Memory B cell (primary cell): ENCODE results near the gene TASL.

Source experiments
- ATAC-seq: fragments of 150-1000 bp; cut with Tn5 transposase; 2 replicates; pipeline ENCODE4 v1.10.0; 2021; ENCODE audit warnings: low read depth, mild to moderate bottlenecking, moderate library complexity
- DNase-seq, 2 donors: peaks; one replicate each; pipeline ENCODE4 v3.0.0; 2022; ENCODE audit warnings: low spot score in 2 of 2
- H3K27ac Mint-ChIP-seq: one replicate; pipeline ENCODE4 v1.8.0; 2022; ENCODE audit warnings: mild to moderate bottlenecking, moderate library complexity, mixed read lengths
- H3K27me3 Mint-ChIP-seq: one replicate; pipeline ENCODE4 v1.8.0; 2022; ENCODE audit warnings: mixed read lengths
- H3K36me3 Mint-ChIP-seq: one replicate; pipeline ENCODE4 v1.8.0; 2022; ENCODE audit warnings: mild to moderate bottlenecking, mixed read lengths
- H3K4me1 Mint-ChIP-seq: one replicate; pipeline ENCODE4 v1.8.0; 2022; ENCODE audit warnings: mixed read lengths
- H3K4me3 Mint-ChIP-seq: one replicate; pipeline ENCODE4 v1.8.0; 2022; ENCODE audit warnings: mild to moderate bottlenecking, moderate library complexity, mixed read lengths
- H3K9me3 Mint-ChIP-seq: one replicate; pipeline ENCODE4 v1.8.0; 2022; ENCODE audit warnings: mixed read lengths

The TASL gene

GRCh38 chrX:30561191-30561590 lies 16.4 kb downstream of the TASL start:
- Mint-ChIP-seq H3K27ac (no peak overlapping the region), H3K27me3 (no peaks in the 10 kb centered on the region), H3K36me3 (peaks cover 22% of the 10 kb centered on the region), H3K4me3 (no peak overlapping the region), H3K4me1 (peaks cover 16% of the 10 kb centered on the region), H3K9me3 (peaks cover 1% of the 10 kb centered on the region)
- no peak for DNase-seq
- ATAC-seq = no peak

DNA sequence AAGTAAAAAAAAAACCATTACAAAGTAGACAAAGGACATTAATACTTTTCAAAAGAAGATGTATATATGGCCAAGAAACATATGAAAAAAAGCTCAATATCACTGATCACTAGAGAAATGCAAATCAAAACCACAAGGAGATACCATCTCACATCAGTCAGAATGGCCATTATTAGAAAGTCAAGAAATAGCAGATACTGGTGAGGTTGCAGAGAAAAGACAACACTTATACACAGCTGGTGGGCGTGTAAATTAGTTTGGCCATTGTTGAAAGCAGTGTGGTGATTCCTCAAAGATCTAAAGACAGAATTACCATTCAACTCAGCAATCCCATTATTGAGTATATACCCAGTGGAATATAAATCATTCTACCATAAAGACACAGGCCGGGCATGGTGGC lies 39.3 kb downstream of the TASL start:
- H3K27me3 Mint-ChIP-seq = no peaks in the 10 kb centered on the region
- no peak overlapping the region for H3K27ac Mint-ChIP-seq
- DNase-seq (no peak), ATAC-seq (no peak)
- peaks cover 5% of the 10 kb centered on the region for H3K36me3 Mint-ChIP-seq
- H3K4me3 Mint-ChIP-seq = no peak overlapping the region
- H3K4me1 Mint-ChIP-seq = peaks cover 5% of the 10 kb centered on the region
- H3K9me3 Mint-ChIP-seq = peaks cover 2% of the 10 kb centered on the region

- Mint-ChIP-seq H3K9me3 (no peaks in the 10 kb centered on the region), H3K27me3 (no peaks in the 10 kb centered on the region), H3K27ac (no peak overlapping the region), H3K4me3 (no peak overlapping the region), H3K4me1 (peaks cover 2% of the 10 kb centered on the region), H3K36me3 (peaks cover 7% of the 10 kb centered on the region)
- DNase-seq (no peak), ATAC-seq (no peak)
Observed at GRCh38 chrX:30533835-30534234, 43.7 kb downstream of the TASL start.

DNA sequence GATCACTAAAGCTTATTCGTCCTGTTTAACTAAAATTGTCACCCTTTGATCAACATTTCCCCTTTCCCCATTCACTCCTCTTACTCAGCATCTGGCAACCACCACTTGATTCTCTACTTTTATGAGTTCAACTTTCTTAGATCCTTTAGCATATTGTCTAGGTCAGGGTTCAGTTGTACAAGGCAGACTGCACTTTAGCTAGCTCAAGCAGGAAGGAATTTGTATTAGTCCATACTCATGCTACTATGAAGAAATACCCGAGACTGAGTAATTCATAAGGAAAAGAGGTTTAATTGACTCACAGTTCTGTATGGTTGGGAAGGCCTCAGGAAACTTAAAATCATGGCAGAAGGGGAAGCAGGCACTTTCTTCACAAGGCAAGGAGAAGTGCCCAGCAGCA lies 44.3 kb downstream of the TASL start:
- no peaks in the 10 kb centered on the region for H3K27me3 Mint-ChIP-seq
- ATAC-seq (no peak), DNase-seq (no peak)
- H3K4me1 Mint-ChIP-seq = peaks cover 2% of the 10 kb centered on the region
- no peak overlapping the region for H3K27ac Mint-ChIP-seq
- peaks cover 7% of the 10 kb centered on the region for H3K36me3 Mint-ChIP-seq
- no peaks in the 10 kb centered on the region for H3K9me3 Mint-ChIP-seq
- H3K4me3 Mint-ChIP-seq = no peak overlapping the region

GRCh38 chrX:30530606-30531005 lies 47.0 kb downstream of the TASL start:
- no peak for ATAC-seq
- H3K4me3 Mint-ChIP-seq = no peak overlapping the region

GRCh38 chrX:30525732-30526131 lies 51.8 kb downstream of the TASL start:
- Mint-ChIP-seq H3K9me3 (no peaks in the 10 kb centered on the region), H3K27me3 (no peaks in the 10 kb centered on the region), H3K27ac (no peak overlapping the region), H3K4me1 (no peaks in the 10 kb centered on the region), H3K36me3 (no peaks in the 10 kb centered on the region), H3K4me3 (no peak overlapping the region)
- no peak for ATAC-seq
- no peak for DNase-seq

More at GRCh38 chrX:30530606-30531005, 47.0 kb downstream of the TASL start:
- peaks cover 6% of the 10 kb centered on the region for H3K36me3 Mint-ChIP-seq
- no peaks in the 10 kb centered on the region for H3K9me3 Mint-ChIP-seq
- no peak overlapping the region for H3K27ac Mint-ChIP-seq
- DNase-seq = no peak
- H3K4me1 Mint-ChIP-seq = no peaks in the 10 kb centered on the region
- no peaks in the 10 kb centered on the region for H3K27me3 Mint-ChIP-seq

DNA sequence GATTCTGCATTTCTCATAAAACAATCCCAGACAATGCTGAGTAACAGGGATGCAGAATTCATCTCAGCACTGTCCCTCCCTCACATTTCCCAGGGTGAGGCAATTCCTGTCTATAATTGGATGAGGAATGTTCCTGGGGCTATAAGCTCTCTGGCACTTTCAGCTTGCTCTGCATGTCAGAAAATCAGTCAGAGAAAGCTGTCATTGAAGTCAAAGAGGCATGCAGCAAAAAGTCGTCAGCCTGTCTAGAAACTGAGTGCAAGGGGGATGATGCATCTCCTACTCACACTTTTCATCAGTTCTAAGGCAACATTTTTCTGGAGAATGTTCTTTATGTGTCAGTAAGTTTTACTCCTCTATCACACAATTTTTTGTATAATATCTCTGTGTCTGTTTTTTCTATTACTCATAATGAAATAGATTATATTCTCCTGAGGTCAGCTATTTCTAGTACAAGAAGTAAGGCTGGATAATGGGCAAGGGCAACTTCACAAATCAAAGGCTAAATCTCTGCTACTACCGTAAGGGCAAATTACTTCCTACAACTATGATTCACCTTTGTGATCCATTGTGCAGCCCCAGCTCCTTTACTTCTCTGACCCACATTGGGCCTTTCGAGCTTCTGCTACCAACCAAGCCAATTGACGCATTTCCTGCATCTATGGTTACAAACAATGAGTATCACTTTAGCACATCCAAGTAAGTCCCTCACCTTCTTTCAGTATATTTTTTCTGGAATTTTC lies 56.0 kb downstream of the TASL start:
- H3K27me3 Mint-ChIP-seq = no peaks in the 10 kb centered on the region
- DNase-seq (no peak), ATAC-seq (no peak)
- H3K36me3 Mint-ChIP-seq = peaks cover 2% of the 10 kb centered on the region
- no peak overlapping the region for H3K4me3 Mint-ChIP-seq
- no peaks in the 10 kb centered on the region for H3K4me1 Mint-ChIP-seq
- no peak overlapping the region for H3K27ac Mint-ChIP-seq
- H3K9me3 Mint-ChIP-seq = no peaks in the 10 kb centered on the region

GRCh38 chrX:30513284-30513683 lies 64.3 kb downstream of the TASL start:
- Mint-ChIP-seq H3K4me3 (no peak overlapping the region), H3K27ac (no peak overlapping the region), H3K9me3 (no peaks in the 10 kb centered on the region), H3K27me3 (no peaks in the 10 kb centered on the region), H3K36me3 (peaks cover 3% of the 10 kb centered on the region), H3K4me1 (no peaks in the 10 kb centered on the region)
- no peak for DNase-seq
- ATAC-seq = no peak
